Measurements from ENCODE around the gene PRLR. TPM values are rescaled to one million over a fixed set of nuclear protein-coding genes. Genes with fewer than 3 reads are reported as not detected.

The PRLR gene
- total RNA-seq, 1 donor from 2014 or later = not detected

DNA sequence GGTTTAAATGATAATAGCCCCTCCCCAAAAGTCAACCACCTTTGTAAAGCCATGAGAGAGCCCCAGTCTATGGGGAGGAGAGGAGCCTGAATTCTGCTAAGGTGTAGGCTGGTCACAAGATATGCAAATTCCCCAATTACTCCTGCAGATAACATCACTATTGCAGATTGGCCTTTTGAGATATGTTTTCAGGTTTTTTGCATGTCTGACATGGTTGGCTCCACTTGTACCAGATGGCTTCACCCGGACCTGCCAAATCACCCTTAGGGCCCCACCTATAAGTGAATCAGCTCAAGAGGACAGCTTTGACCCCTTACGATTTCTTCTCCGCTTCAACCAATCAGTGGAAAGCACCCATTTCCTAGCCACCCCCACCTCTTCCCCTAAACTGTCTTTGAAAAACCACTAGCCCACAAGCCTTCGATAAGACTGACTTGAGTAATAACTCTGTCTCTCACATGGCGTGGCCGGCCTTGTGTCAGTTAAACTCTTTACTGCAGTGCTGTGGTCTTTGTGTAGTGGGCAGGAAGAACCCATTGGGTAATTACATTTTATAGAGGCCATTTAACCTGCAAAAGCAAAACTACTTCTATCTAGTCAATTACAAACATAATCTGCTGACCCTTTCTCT is 69.7 kb downstream of the PRLR start:
- intact Hi-C loops (cut with micrococcal nuclease) = no loop called here
- no peak overlapping the region for H3K4me3 Mint-ChIP-seq
- peaks cover 3% of the 10 kb centered on the region for H3K27me3 Mint-ChIP-seq (ENCODE audit: insufficient read depth)
- no peaks in the 10 kb centered on the region for H3K9me3 Mint-ChIP-seq
- H3K36me3 Mint-ChIP-seq (ENCODE audit: low read depth) = no peaks in the 10 kb centered on the region
- DNase-seq (ENCODE audit: low spot score) = no peak
- no peak overlapping the region for H3K27ac Mint-ChIP-seq
- no peaks in the 10 kb centered on the region for H3K4me1 Mint-ChIP-seq (ENCODE audit: low read depth)

GRCh38 chr5:35159370-35159742 is 70.9 kb downstream of the PRLR start:
- H3K4me3 Mint-ChIP-seq = no peak overlapping the region
- intact Hi-C loops (cut with micrococcal nuclease) = no loop called here
- no peaks in the 10 kb centered on the region for H3K4me1 Mint-ChIP-seq (ENCODE audit: low read depth)
- H3K36me3 Mint-ChIP-seq (ENCODE audit: low read depth) = no peaks in the 10 kb centered on the region
- H3K27me3 Mint-ChIP-seq (ENCODE audit: insufficient read depth) = peaks cover 3% of the 10 kb centered on the region
- H3K27ac Mint-ChIP-seq = no peak overlapping the region
- no peaks in the 10 kb centered on the region for H3K9me3 Mint-ChIP-seq
- no peak for DNase-seq (ENCODE audit: low spot score)

- H3K4me1 Mint-ChIP-seq (ENCODE audit: low read depth) = no peaks in the 10 kb centered on the region
- H3K27ac Mint-ChIP-seq = no peak overlapping the region
- no peaks in the 10 kb centered on the region for H3K9me3 Mint-ChIP-seq
- no peaks in the 10 kb centered on the region for H3K36me3 Mint-ChIP-seq (ENCODE audit: low read depth)
- intact Hi-C loops (cut with micrococcal nuclease) = no loop called here
- peaks cover 3% of the 10 kb centered on the region for H3K27me3 Mint-ChIP-seq (ENCODE audit: insufficient read depth)
- no peak overlapping the region for H3K4me3 Mint-ChIP-seq
- DNase-seq (ENCODE audit: low spot score) = no peak
Observed at GRCh38 chr5:35158622-35159369, 71.5 kb downstream of the PRLR start.

- DNase-seq (ENCODE audit: low spot score) = no peak
- Mint-ChIP-seq H3K4me3 (no peak overlapping the region), H3K36me3 (ENCODE audit: low read depth) (no peaks in the 10 kb centered on the region), H3K27ac (no peak overlapping the region), H3K27me3 (ENCODE audit: insufficient read depth) (peaks cover 3% of the 10 kb centered on the region), H3K4me1 (ENCODE audit: low read depth) (no peaks in the 10 kb centered on the region), H3K9me3 (no peaks in the 10 kb centered on the region)
- intact Hi-C loops (cut with micrococcal nuclease) = no loop called here
Observed at GRCh38 chr5:35158204-35158603, 72.1 kb downstream of the PRLR start.

GRCh38 chr5:35153375-35153932 is 76.8 kb downstream of the PRLR start:
- H3K27ac Mint-ChIP-seq = no peak overlapping the region
- no peaks in the 10 kb centered on the region for H3K36me3 Mint-ChIP-seq (ENCODE audit: low read depth)
- H3K9me3 Mint-ChIP-seq = no peaks in the 10 kb centered on the region
- no peak for DNase-seq (ENCODE audit: low spot score)
- no peak overlapping the region for H3K4me3 Mint-ChIP-seq
- H3K27me3 Mint-ChIP-seq (ENCODE audit: insufficient read depth) = peaks cover 1% of the 10 kb centered on the region
- intact Hi-C loops (cut with micrococcal nuclease) = no loop called here
- no peaks in the 10 kb centered on the region for H3K4me1 Mint-ChIP-seq (ENCODE audit: low read depth)

- no peak overlapping the region for H3K27ac Mint-ChIP-seq
- intact Hi-C loops (cut with micrococcal nuclease) = no loop called here
- DNase-seq (ENCODE audit: low spot score) = no peak
- H3K27me3 Mint-ChIP-seq (ENCODE audit: insufficient read depth) = no peaks in the 10 kb centered on the region
- H3K4me3 Mint-ChIP-seq = no peak overlapping the region
- H3K9me3 Mint-ChIP-seq = no peaks in the 10 kb centered on the region
- no peaks in the 10 kb centered on the region for H3K4me1 Mint-ChIP-seq (ENCODE audit: low read depth)
- H3K36me3 Mint-ChIP-seq (ENCODE audit: low read depth) = no peaks in the 10 kb centered on the region
Observed at GRCh38 chr5:35152733-35153132, 77.6 kb downstream of the PRLR start.

DNA sequence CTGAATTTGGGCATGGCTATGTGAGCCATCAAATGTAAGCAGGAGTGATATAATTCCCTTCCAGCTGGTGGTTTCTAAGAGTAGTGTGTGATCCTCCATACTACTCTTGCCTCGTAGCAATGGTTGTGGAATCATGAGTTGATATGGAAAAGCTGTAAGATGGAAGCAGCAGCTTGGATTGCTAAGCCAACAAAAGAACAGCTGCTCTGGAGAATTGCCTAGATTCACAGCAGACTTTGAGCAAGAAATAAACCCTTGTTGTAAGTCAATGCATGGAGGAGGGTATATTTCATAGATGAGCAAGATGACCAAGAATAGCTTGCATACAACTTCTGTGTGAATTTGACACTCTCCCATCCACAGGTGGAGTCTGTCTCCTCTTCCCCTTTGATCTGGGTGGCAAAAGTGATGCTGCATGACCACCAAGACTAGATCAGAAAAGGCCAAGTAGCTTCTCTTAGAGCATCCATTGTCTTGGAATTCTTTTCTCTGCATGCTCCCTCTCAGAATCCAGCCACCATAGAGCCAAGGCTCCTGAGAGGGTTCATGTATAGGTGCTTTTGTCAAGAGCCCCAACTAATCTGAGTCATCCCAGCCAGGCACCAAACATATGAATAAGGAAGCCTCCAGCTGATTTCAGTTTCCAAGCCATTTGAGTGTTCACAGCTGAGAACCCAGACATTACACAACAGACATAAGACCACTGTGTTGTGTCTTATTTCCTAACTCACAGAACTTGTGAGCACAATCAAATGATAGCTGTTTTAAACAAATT is 79.0 kb downstream of the PRLR start:
- peaks cover 6% of the 10 kb centered on the region for H3K27me3 Mint-ChIP-seq (ENCODE audit: insufficient read depth)
- DNase-seq (ENCODE audit: low spot score) = no peak
- no peak overlapping the region for H3K4me3 Mint-ChIP-seq
- intact Hi-C loops (cut with micrococcal nuclease) = no loop called here
- no peaks in the 10 kb centered on the region for H3K9me3 Mint-ChIP-seq
- H3K4me1 Mint-ChIP-seq (ENCODE audit: low read depth) = no peaks in the 10 kb centered on the region
- no peak overlapping the region for H3K27ac Mint-ChIP-seq
- no peaks in the 10 kb centered on the region for H3K36me3 Mint-ChIP-seq (ENCODE audit: low read depth)

GRCh38 chr5:35149041-35149440 is 81.2 kb downstream of the PRLR start:
- no peaks in the 10 kb centered on the region for H3K9me3 Mint-ChIP-seq
- DNase-seq (ENCODE audit: low spot score) = no peak
- H3K4me3 Mint-ChIP-seq = no peak overlapping the region
- H3K27me3 Mint-ChIP-seq (ENCODE audit: insufficient read depth) = peaks cover 9% of the 10 kb centered on the region
- no peaks in the 10 kb centered on the region for H3K4me1 Mint-ChIP-seq (ENCODE audit: low read depth)
- intact Hi-C loops (cut with micrococcal nuclease) = no loop called here
- H3K27ac Mint-ChIP-seq = no peak overlapping the region
- H3K36me3 Mint-ChIP-seq (ENCODE audit: low read depth) = no peaks in the 10 kb centered on the region

DNA sequence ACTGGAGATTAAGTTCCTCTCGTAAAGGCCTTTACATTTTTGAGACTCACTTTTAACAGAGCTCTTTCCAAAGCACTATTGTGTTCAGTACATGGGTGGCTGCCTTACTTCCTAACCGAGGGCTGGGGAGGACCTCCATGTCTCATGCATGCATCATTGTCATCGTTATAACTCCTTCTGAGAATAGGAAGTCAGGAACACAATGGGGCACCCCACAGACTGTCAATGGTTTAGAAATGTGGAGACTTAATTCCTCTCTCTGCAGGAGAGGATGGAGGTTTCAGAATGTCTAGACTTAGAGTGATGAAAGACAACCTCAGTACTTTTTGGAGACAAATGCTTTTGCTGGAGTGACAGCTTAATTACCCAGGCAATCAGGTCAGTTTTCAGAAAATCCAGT is 83.9 kb downstream of the PRLR start:
- Mint-ChIP-seq H3K4me1 (ENCODE audit: low read depth) (no peaks in the 10 kb centered on the region), H3K9me3 (no peaks in the 10 kb centered on the region)
- intact Hi-C loops (cut with micrococcal nuclease) = no loop called here

GRCh38 chr5:35145691-35146317 is 84.5 kb downstream of the PRLR start:
- no peaks in the 10 kb centered on the region for H3K9me3 Mint-ChIP-seq
- peaks cover 14% of the 10 kb centered on the region for H3K27me3 Mint-ChIP-seq (ENCODE audit: insufficient read depth)
- H3K4me1 Mint-ChIP-seq (ENCODE audit: low read depth) = no peaks in the 10 kb centered on the region
- no peaks in the 10 kb centered on the region for H3K36me3 Mint-ChIP-seq (ENCODE audit: low read depth)
- intact Hi-C loops (cut with micrococcal nuclease) = no loop called here
- no peak for DNase-seq (ENCODE audit: low spot score)
- no peak overlapping the region for H3K4me3 Mint-ChIP-seq
- H3K27ac Mint-ChIP-seq = no peak overlapping the region

More for the DNA sequence above, 83.9 kb downstream of the PRLR start:
- Mint-ChIP-seq H3K36me3 (ENCODE audit: low read depth) (no peaks in the 10 kb centered on the region), H3K27me3 (ENCODE audit: insufficient read depth) (peaks cover 9% of the 10 kb centered on the region), H3K4me3 (no peak overlapping the region), H3K27ac (no peak overlapping the region)
- DNase-seq (ENCODE audit: low spot score) = no peak

GRCh38 chr5:35145012-35145411 is 85.3 kb downstream of the PRLR start:
- Mint-ChIP-seq H3K4me3 (no peak overlapping the region), H3K36me3 (ENCODE audit: low read depth) (no peaks in the 10 kb centered on the region), H3K27ac (no peak overlapping the region), H3K27me3 (ENCODE audit: insufficient read depth) (peaks cover 14% of the 10 kb centered on the region), H3K4me1 (ENCODE audit: low read depth) (no peaks in the 10 kb centered on the region), H3K9me3 (no peaks in the 10 kb centered on the region)
- no peak for DNase-seq (ENCODE audit: low spot score)
- intact Hi-C loops (cut with micrococcal nuclease) = no loop called here

- H3K9me3 Mint-ChIP-seq = no peaks in the 10 kb centered on the region
- H3K36me3 Mint-ChIP-seq (ENCODE audit: low read depth) = no peaks in the 10 kb centered on the region
- H3K4me1 Mint-ChIP-seq (ENCODE audit: low read depth) = no peaks in the 10 kb centered on the region
- peaks cover 14% of the 10 kb centered on the region for H3K27me3 Mint-ChIP-seq (ENCODE audit: insufficient read depth)
- intact Hi-C loops (cut with micrococcal nuclease) = no loop called here
- DNase-seq (ENCODE audit: low spot score) = no peak
- no peak overlapping the region for H3K27ac Mint-ChIP-seq
- H3K4me3 Mint-ChIP-seq = no peak overlapping the region
Observed at GRCh38 chr5:35143841-35144240, 86.4 kb downstream of the PRLR start.
